Stomach (tissue), 9 donors: ENCODE results near the gene CEMIP. TPM values are rescaled to one million over a fixed set of nuclear protein-coding genes. Genes with fewer than 3 reads are reported as not detected.

Experiments used
- DNase-seq, 2 donors: peaks; one replicate each; pipeline versions ENCODE4 v3.0.0 to v3.0.0-alpha.2; 2013 to 2019
- H3K27ac ChIP-seq, 5 donors: fragments of 200-600 bp in 4 of 5; sonication (generic) in 4 of 5; one replicate each; pipeline ENCODE4 v1.5.1; 2013 to 2019; ENCODE audit warnings: mild to moderate bottlenecking in 1 of 5, moderate library complexity in 1 of 5
- H3K27me3 ChIP-seq, 3 donors: fragments of 200-600 bp; sonication (generic); one replicate each; pipeline ENCODE4 v1.5.1; 2017 to 2019; ENCODE audit warnings: mixed run types in 1 of 3
- H3K36me3 ChIP-seq, 4 donors: fragments of 200-600 bp; sonication (generic); 1 replicate in 3 of 4; 2 replicates in 1 of 4; pipeline ENCODE4 v1.5.1; 2016 to 2019
- H3K4me1 ChIP-seq, 4 donors: fragments of 200-600 bp; sonication (generic); one replicate each; pipeline ENCODE4 v1.5.1; 2016 to 2019
- H3K4me3 ChIP-seq, 4 donors: fragments of 200-600 bp; sonication (generic) in 3 of 4; one replicate each; pipeline ENCODE4 v1.5.1; 2016 to 2019; ENCODE audit warnings: mild to moderate bottlenecking in 1 of 4
- H3K9me3 ChIP-seq, 4 donors: fragments of 200-600 bp; sonication (generic); one replicate each; pipeline ENCODE4 v1.5.1; 2016 to 2019
- CTCF ChIP-seq, 7 experiments: fragments of 450-650 bp in 4 of 7; fragments of 200-600 bp in 3 of 7; sonication (generic) in 3 of 7; IDR thresholded peaks; one replicate each; pipeline ENCODE4 v1.5.1; 2016 to 2019; ENCODE audit warnings: antibody characterized with exemption in 7 of 7, control low read depth in 2 of 7, mild to moderate bottlenecking in 1 of 7
- EP300 ChIP-seq: sonication (generic); formaldehyde crosslinking; IDR thresholded peaks from one replicate; pipeline ENCODE4 v1.6.1; 2017; ENCODE audit warnings: antibody characterized with exemption
- POLR2A ChIP-seq, 4 donors: fragments of 450-650 bp; IDR thresholded peaks; one replicate each; pipeline ENCODE4 v1.6.1; 2016; ENCODE audit warnings: antibody characterized with exemption in 4 of 4, control low read depth in 2 of 4, mild to moderate bottlenecking in 1 of 4, moderate library complexity in 1 of 4
- POLR2AphosphoS5 ChIP-seq, 3 donors: sonication (generic); formaldehyde crosslinking; IDR thresholded peaks; one replicate each; pipeline ENCODE4 v1.6.1; 2016; ENCODE audit warnings: antibody characterized with exemption in 3 of 3
- WGBS, 5 donors: extraction: QIAGEN DNeasy Blood & Tissue Kit in 3 of 5; methylation state at CpG; one replicate each; pipeline versions ENCODE4 v1.1.5 to v1.1.7; 2013 to 2018; 5-methylcytosine and 5-hydroxymethylcytosine counted together
- intact Hi-C: fragments of 100-400 bp; cut with DNase I; formaldehyde crosslinking; loops from one replicate; pipeline ENCODE4 v1.15.1; 2023; ENCODE audit warnings: low total_unique reads
- polyA plus RNA-seq, 3 donors: library from polyadenylated mRNA; stranded (reverse); fragments of 200-250 nt; gene quantifications; one replicate each; pipeline ENCODE4 v1.2.3, GENCODE V29; 2013
- total RNA-seq, 5 donors: library from RNA; depleted of rRNA; stranded (reverse); fragments of >200 nt; gene quantifications; one replicate each; pipeline versions ENCODE4 v1.1.0 to v1.2.3, GENCODE V29; 2014 to 2016
- donor health status: healthy with polysubstance abuse.
- donor health status: Bipolar disorder and iron deficiency.
- donor health status: healthy.

CEMIP gene
- total and polyA plus RNA-seq, 8 donors: 0.53 to 2.6 (median 1.4) TPM; not detected in 4

DNA sequence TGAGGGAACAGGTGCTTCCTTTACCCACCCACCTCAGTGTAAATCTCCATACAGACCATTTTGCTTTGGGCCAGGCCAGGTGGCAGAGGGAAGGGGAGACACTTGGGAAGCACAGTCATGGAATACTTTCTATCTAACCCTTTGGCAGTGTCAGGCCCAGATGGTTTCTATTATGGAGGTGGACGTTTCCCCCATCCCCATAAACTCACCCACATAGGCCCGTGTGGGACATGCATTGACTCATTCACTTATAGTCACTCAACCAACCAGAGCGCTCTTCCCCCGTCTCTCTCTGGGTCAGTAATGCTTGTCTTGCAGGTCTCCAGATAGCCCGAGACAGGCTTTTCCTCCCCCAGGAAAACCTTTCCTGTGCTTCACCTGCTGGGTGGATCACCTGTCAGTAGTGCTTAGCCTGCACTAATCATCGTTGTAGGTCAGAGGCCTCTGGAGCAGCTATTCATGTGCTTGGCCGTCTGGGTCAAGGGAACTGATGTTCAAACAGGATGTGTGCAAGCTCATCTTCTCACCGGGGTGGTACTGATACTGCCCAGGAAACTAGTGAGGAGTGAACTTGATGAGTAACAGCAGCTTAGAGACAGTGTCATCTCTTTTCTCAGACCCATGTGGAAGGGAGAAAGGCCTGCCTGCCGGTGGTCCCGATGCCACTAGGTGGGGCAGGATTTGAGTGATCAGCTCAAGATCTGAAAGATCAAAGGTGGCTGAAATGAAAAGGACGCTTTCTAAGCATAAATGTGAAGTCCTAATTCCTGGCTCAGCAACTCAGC, 67.1 kb downstream of the CEMIP start:
- no peak for DNase-seq
- 72 to 77% (median 73%) methylated on average over 10 to 11 of the region's 11 CpGs for WGBS, 5 donors
- no peak overlapping the region for H3K27ac ChIP-seq
- H3K9me3 ChIP-seq: no peaks in the 10 kb centered on the region
- intact Hi-C loops: no loop called here
- no peak overlapping the region for H3K4me3 ChIP-seq
- TF ChIP-seq EP300: no peak
- TF ChIP-seq POLR2A (IDR thresholded peaks at IDR 0.05): no peak
- no peak for TF ChIP-seq CTCF (IDR thresholded peaks at IDR 0.05)
- TF ChIP-seq POLR2AphosphoS5 (IDR thresholded peaks at IDR 0.05): no peak
- peaks cover 0 to 31% (median 0%) of the 10 kb centered on the region in 3 donors for H3K27me3 ChIP-seq
- H3K36me3 ChIP-seq: no peaks in the 10 kb centered on the region
- H3K4me1 ChIP-seq: peaks cover 0 to 6% (median 0%) of the 10 kb centered on the region in 4 donors

GRCh38 chr15:80849308-80849707, 70.1 kb downstream of the CEMIP start:
- H3K27ac ChIP-seq: no peak overlapping the region
- no peak overlapping the region for H3K4me3 ChIP-seq
- TF ChIP-seq POLR2A (IDR thresholded peaks at IDR 0.05) (no peak), CTCF (IDR thresholded peaks at IDR 0.05) (no peak), POLR2AphosphoS5 (IDR thresholded peaks at IDR 0.05) (no peak), EP300 (no peak)
- intact Hi-C loops: no loop called here
- no peaks in the 10 kb centered on the region for H3K9me3 ChIP-seq
- peaks cover 0 to 31% (median 0%) of the 10 kb centered on the region in 3 donors for H3K27me3 ChIP-seq
- H3K36me3 ChIP-seq: no peaks in the 10 kb centered on the region
- peak in 1 of 2 donors; percentile 38 for DNase-seq
- peaks cover 0 to 5% (median under 1%) of the 10 kb centered on the region in 4 donors for H3K4me1 ChIP-seq
- 41 to 55% (median 47%) methylated on average over 8 of the region's 8 CpGs for WGBS, 5 donors

DNA sequence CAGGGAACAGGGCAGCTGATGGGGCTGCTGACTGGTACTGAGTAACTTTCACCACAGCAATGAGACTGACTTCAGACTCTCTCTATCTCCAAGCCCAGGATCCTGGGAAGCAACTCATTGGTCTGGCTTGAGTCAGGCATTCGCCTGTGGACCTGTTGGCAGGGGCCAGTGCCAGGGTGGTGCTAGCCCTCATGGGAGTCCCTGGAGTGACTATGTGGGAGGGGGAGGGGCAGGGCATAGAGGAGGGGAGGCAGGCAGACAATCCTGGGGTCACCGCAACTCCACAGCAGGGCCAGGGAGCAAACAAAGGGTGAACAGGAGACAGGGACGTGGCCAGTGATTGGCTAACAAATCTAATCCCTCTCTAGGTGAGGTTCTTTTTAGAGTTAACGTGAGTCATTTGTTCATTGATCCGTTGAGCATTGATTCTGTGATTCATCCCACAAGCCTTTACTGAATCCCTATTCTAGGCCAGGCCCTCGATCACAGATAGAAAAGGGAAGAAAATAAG, 71.8 kb downstream of the CEMIP start:
- intact Hi-C loops: no loop called here
- DNase-seq: no peak
- no peaks in the 10 kb centered on the region for H3K36me3 ChIP-seq
- H3K4me3 ChIP-seq: no peak overlapping the region
- H3K27ac ChIP-seq: no peak overlapping the region
- WGBS, 5 donors: 75 to 91% (median 81%) methylated on average over 6 of the region's 6 CpGs
- peaks cover 0 to 5% (median 0%) of the 10 kb centered on the region in 4 donors for H3K4me1 ChIP-seq
- no peak for TF ChIP-seq CTCF (IDR thresholded peaks at IDR 0.05)
- no peak for TF ChIP-seq POLR2AphosphoS5 (IDR thresholded peaks at IDR 0.05)
- TF ChIP-seq EP300: no peak
- TF ChIP-seq POLR2A (IDR thresholded peaks at IDR 0.05): no peak
- H3K27me3 ChIP-seq: peaks cover 0 to 27% (median 0%) of the 10 kb centered on the region in 3 donors
- no peaks in the 10 kb centered on the region for H3K9me3 ChIP-seq

- Histone ChIP-seq H3K9me3 (no peaks in the 10 kb centered on the region), H3K27me3 (peaks cover 0 to 11% (median 0%) of the 10 kb centered on the region in 3 donors), H3K4me1 (peaks cover 9 to 13% (median 10%) of the 10 kb centered on the region in 4 donors), H3K36me3 (no peaks in the 10 kb centered on the region), H3K4me3 (no peak overlapping the region), H3K27ac (no peak overlapping the region)
- no peak for DNase-seq
- 25 to 31% (median 27%) methylated on average over 4 of the region's 4 CpGs for WGBS, 5 donors
- TF ChIP-seq EP300 (no peak), CTCF (IDR thresholded peaks at IDR 0.05) (no peak), POLR2AphosphoS5 (IDR thresholded peaks at IDR 0.05) (no peak), POLR2A (IDR thresholded peaks at IDR 0.05) (no peak)
- intact Hi-C loops: no loop called here
Observed at GRCh38 chr15:80852676-80853075, 73.5 kb downstream of the CEMIP start.
